Uterus (tissue), 4 donors: ENCODE data around the gene ELAVL3. TPM values are rescaled to one million over a fixed set of nuclear protein-coding genes. Genes with fewer than 3 reads are reported as not detected.

Experiments used
- DNase-seq, 2 donors: peaks; one replicate each; pipeline ENCODE4 v3.0.0-alpha.2; 2019 to 2020
- H3K27ac ChIP-seq, 2 donors: fragments of 200-600 bp; sonication (generic); 1 replicate in 1 of 2; 2 replicates in 1 of 2; pipeline ENCODE4 v1.5.1; 2016 to 2018
- H3K27me3 ChIP-seq, 2 donors: fragments of 200-600 bp; sonication (generic); one replicate each; pipeline ENCODE4 v1.5.1; 2018 to 2019; ENCODE audit warnings: control low read depth in 1 of 2
- H3K36me3 ChIP-seq, 2 donors: fragments of 200-600 bp; sonication (generic); one replicate each; pipeline ENCODE4 v1.5.1; 2019; ENCODE audit warnings: control low read depth in 1 of 2
- H3K4me1 ChIP-seq, 2 donors: fragments of 200-600 bp; sonication (generic); one replicate each; pipeline ENCODE4 v1.5.1; 2018 to 2019; ENCODE audit warnings: control low read depth in 1 of 2
- H3K4me3 ChIP-seq, 2 donors: fragments of 200-600 bp; sonication (generic); 1 replicate in 1 of 2; 2 replicates in 1 of 2; pipeline ENCODE4 v1.5.1; 2018 to 2019; ENCODE audit warnings: mild to moderate bottlenecking in 1 of 2
- H3K9me3 ChIP-seq, 2 donors: fragments of 200-600 bp; sonication (generic); one replicate each; pipeline ENCODE4 v1.5.1; 2019; ENCODE audit warnings: control low read depth in 1 of 2
- POLR2A ChIP-seq, 2 donors: fragments of 450-650 bp; IDR thresholded peaks; one replicate each; pipeline ENCODE4 v1.6.1; 2016; ENCODE audit warnings: antibody characterized with exemption in 2 of 2, mild to moderate bottlenecking in 1 of 2, moderate library complexity in 1 of 2
- intact Hi-C: fragments of 100-400 bp; cut with DNase I; formaldehyde crosslinking; loops from one replicate; pipeline ENCODE4 v1.15.1; 2023; ENCODE audit warnings: low total_unique reads
- microRNA-seq: library from miRNA; unstranded; fragments of <30 nt; microRNA quantifications from one replicate; pipeline ENCODE4, GENCODE V29; 2016; ENCODE audit warnings: borderline microRNAs expressed, borderline replicate concordance
- small RNA-seq: library from RNA; depleted of rRNA; stranded (forward); fragments of <200 nt; gene quantifications from one replicate; pipeline ENCODE3, GENCODE V24; 2016
- total RNA-seq, 4 donors: library from RNA; depleted of rRNA in 3 of 4; stranded (reverse); fragments of >200 nt in 3 of 4; gene quantifications; one replicate each; pipeline versions ENCODE4 v1.1.0 to v1.2.4, GENCODE V29; 2014 to 2023
- TF ChIP-seq, protein P1 (sequence below), 4 experiments: fragments of 200-600 bp in 2 of 4; fragments of 450-650 bp in 2 of 4; sonication (generic) in 2 of 4; IDR thresholded peaks; one replicate each; pipeline ENCODE4 v1.5.1; 2016 to 2019; ENCODE audit warnings: antibody characterized with exemption in 4 of 4, mild to moderate bottlenecking in 2 of 4, moderate library complexity in 1 of 4
- donor health status: DM: yes; HTN: yes; CAD: no.

The ELAVL3 gene
- total RNA-seq, 4 donors from 2014 or later = 1.1 TPM; not detected in 3

DNA sequence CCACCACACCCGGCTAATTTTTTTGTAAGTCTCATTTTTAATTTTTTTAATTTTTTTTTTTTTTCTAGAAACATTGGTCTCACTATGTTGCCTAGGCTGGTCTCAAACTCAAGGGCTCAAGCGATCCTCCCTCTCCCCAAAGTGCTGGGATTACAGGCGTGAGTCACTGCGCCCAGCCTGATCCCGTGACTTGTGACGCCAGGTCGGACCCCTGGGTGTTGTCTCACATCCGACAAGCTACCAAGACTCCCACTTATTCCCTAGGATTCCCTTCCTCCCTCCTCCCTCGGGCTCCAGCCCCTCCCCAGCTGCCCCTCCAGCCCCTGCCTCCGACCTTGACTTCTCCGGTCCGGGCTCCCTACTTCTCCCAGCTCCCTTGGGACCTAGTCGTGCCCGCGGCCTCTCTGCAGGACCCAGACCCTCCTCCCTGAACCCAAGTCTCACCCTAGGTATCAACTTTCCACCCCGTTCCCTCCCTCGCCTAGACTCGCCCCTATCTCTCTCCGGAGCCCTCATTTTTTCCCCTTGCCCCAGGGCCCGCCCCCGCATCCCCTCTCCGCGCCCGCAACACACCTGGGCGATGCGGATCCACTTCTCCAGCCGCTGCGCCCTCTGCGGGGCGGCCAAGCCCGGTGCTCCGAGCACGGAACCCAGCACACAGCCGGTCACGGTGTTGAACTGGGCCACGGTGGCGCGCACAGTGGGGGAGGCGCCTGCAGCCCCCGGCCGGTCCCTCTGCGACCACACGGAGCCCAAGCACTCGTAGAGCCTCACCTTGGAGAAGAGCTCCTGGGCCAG is 74.8 kb downstream of the ELAVL3 start:
- H3K4me3 ChIP-seq = no peak overlapping the region
- no peaks in the 10 kb centered on the region for H3K36me3 ChIP-seq
- no peaks in the 10 kb centered on the region for H3K27me3 ChIP-seq
- intact Hi-C loops = no loop called here
- no peak overlapping the region for H3K27ac ChIP-seq
- no peaks in the 10 kb centered on the region for H3K9me3 ChIP-seq
- TF ChIP-seq, protein P1, sequence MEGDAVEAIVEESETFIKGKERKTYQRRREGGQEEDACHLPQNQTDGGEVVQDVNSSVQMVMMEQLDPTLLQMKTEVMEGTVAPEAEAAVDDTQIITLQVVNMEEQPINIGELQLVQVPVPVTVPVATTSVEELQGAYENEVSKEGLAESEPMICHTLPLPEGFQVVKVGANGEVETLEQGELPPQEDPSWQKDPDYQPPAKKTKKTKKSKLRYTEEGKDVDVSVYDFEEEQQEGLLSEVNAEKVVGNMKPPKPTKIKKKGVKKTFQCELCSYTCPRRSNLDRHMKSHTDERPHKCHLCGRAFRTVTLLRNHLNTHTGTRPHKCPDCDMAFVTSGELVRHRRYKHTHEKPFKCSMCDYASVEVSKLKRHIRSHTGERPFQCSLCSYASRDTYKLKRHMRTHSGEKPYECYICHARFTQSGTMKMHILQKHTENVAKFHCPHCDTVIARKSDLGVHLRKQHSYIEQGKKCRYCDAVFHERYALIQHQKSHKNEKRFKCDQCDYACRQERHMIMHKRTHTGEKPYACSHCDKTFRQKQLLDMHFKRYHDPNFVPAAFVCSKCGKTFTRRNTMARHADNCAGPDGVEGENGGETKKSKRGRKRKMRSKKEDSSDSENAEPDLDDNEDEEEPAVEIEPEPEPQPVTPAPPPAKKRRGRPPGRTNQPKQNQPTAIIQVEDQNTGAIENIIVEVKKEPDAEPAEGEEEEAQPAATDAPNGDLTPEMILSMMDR (IDR thresholded peaks at IDR 0.05) = peak; percentile 14 to 41 (median 26)
- TF ChIP-seq POLR2A (IDR thresholded peaks at IDR 0.05) = no peak
- peaks cover 0 to 4% of the 10 kb centered on the region in 2 donors for H3K4me1 ChIP-seq
- DNase-seq = no peak

DNA sequence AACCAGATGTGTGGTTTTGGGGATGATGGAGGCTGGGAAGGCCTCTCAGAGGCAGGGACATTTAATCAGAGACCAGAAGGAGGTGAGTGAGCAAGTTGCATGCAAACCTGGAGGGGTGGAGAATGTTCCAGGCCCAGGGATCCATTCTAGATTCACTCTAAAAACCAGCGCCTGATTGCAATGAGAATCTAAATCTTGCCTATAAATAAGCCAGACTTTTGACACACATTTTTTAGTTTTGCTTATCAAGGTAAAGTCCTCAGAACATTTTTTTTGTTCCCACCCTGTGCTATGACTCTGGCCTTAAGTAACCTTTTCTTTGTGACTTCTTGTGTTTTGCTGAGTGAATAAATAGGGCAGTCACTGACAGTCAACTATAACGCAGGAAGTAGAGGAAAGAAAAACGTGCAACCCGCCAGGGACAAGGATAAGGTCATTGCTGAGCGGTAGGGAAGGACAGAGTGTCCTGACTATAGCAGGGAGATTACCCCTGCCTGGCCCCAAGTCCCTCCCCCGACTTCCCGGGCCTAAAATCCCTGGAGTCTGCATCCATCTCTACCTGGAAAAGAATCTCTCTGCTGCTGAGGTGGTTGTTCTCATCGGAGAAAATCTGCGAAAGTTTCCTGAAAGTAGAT is 76.1 kb downstream of the ELAVL3 start:
- Histone ChIP-seq H3K4me1 (peaks cover 0 to 4% of the 10 kb centered on the region in 2 donors), H3K27me3 (no peaks in the 10 kb centered on the region), H3K9me3 (no peaks in the 10 kb centered on the region), H3K27ac (no peak overlapping the region), H3K36me3 (no peaks in the 10 kb centered on the region), H3K4me3 (no peak overlapping the region)
- no peak for DNase-seq
- intact Hi-C loops = no loop called here
- TF ChIP-seq, protein P1 (IDR thresholded peaks at IDR 0.05) = no peak
- no peak for TF ChIP-seq POLR2A (IDR thresholded peaks at IDR 0.05)

DNA sequence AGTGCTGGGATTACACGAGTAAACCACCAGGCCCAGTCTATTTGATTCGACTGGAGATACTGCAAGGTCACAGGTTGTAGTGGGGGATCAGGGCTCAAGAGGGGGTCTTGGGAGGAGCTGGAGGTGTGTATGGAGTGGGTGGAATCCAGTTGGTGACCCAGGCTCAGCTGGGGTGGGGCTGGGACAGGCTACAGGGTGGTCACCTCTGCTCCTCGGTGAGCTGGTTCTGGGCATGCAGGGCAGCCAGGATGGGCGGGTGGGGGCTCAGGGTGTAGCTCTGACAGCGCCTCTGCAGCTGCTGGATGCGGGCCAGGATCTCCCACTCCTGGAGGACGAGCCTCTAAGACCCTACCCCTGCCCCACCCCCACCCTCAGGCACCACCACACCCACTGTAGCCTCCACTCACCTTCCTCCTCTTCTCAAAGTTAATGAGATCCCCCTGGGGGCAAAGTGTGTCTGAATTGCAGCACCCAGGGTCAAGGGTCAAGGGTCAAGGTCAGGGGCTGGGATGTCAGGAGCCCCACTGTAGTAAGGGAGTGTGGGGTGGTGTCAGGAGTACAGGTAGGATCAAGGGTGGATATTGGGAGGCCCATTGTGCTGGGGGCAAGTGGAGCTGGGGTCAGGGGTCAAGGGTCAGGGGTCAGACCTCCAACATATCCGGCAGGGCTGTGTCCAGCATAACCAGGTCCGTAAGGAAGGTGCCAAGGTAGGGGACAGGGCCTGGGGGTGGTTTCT is 78.9 kb downstream of the ELAVL3 start:
- intact Hi-C loops = no loop called here
- no peaks in the 10 kb centered on the region for H3K27me3 ChIP-seq
- peaks cover 0 to 4% of the 10 kb centered on the region in 2 donors for H3K4me1 ChIP-seq
- no peaks in the 10 kb centered on the region for H3K9me3 ChIP-seq
- H3K27ac ChIP-seq = no peak overlapping the region
- no peaks in the 10 kb centered on the region for H3K36me3 ChIP-seq
- TF ChIP-seq, protein P1 (IDR thresholded peaks at IDR 0.05) = no peak
- TF ChIP-seq POLR2A (IDR thresholded peaks at IDR 0.05) = no peak
- H3K4me3 ChIP-seq = no peak overlapping the region
- no peak for DNase-seq

Small RNA genes lying within 50 kb of the gene (microRNA-seq; reads per million reads assigned to microRNA genes)
- gene MIR7974 = not detected

Small RNA genes lying within 50 kb of the gene (small RNA-seq; reads per million reads assigned to genes)
- gene MIR7974 (not detected), gene RF00019 (not detected), gene RN7SL833P (not detected)

Other genes starting within 250 kb of the ELAVL3 start
- gene ANGPTL8, start 241.4 kb downstream of the ELAVL3 start, total RNA-seq = 1 to 10 TPM in 1 of 4 donors, not detected in 3; 3.0 TPM
- 10 to 100 TPM; 13.5 to 89.4 (median 38.6) TPM for gene DOCK6, start 218.5 kb downstream of the ELAVL3 start, total RNA-seq
- not detected for gene TSPAN16, start 184.9 kb downstream of the ELAVL3 start, total RNA-seq
- gene RAB3D, start 141.4 kb downstream of the ELAVL3 start, total RNA-seq = 10 to 100 TPM; 14.3 to 61.6 (median 25.7) TPM
- 100 to 1,000 TPM in 1 of 4 donors, 10 to 100 TPM in 3; 41.2 to 117 (median 77.4) TPM for gene TMEM205, start 134.8 kb downstream of the ELAVL3 start, total RNA-seq
- 10 to 100 TPM in 3 of 4 donors, 1 to 10 TPM in 1; 1.2 to 46.2 (median 16.4) TPM for gene CCDC159, start 134.5 kb downstream of the ELAVL3 start, total RNA-seq
- 10 to 100 TPM in 3 of 4 donors, 1 to 10 TPM in 1; 4.1 to 71.7 (median 23.7) TPM for gene PLPPR2, start 125.6 kb downstream of the ELAVL3 start, total RNA-seq
- 1 to 10 TPM in 1 of 4 donors, under 1 TPM in 3; 0.48 to 3.5 (median 0.68) TPM for gene SWSAP1, start 106.4 kb downstream of the ELAVL3 start, total RNA-seq
- gene EPOR, start 96.7 kb downstream of the ELAVL3 start, total RNA-seq = 1 to 10 TPM; 1.8 to 5.9 (median 4.1) TPM
- gene RGL3, start 61.7 kb downstream of the ELAVL3 start, total RNA-seq = 10 to 100 TPM in 3 of 4 donors, 1 to 10 TPM in 1; 1.0 to 19.0 (median 13.2) TPM
- gene ODAD3, start 45.9 kb downstream of the ELAVL3 start, total RNA-seq = 1 to 10 TPM in 1 of 4 donors, under 1 TPM in 1, not detected in 2; 0.48 to 4.4 TPM
- 100 to 1,000 TPM in 3 of 4 donors, 10 to 100 TPM in 1; 65.3 to 228 (median 155) TPM for gene PRKCSH, start 45.4 kb downstream of the ELAVL3 start, total RNA-seq
- gene ZNF653, start 24.8 kb upstream of the ELAVL3 start, total RNA-seq = 10 to 100 TPM in 1 of 4 donors, 1 to 10 TPM in 2, under 1 TPM in 1; 0.88 to 14.8 (median 6.3) TPM
- 100 to 1,000 TPM in 1 of 4 donors, 10 to 100 TPM in 3; 44.6 to 138 (median 58.2) TPM for gene ECSIT, start 48.1 kb upstream of the ELAVL3 start, total RNA-seq
- 1,000 to 10,000 TPM in 1 of 4 donors, 100 to 1,000 TPM in 3; 267 to 1,727 (median 599) TPM for gene CNN1, start 57.8 kb upstream of the ELAVL3 start, total RNA-seq
- gene ELOF1, start 78.2 kb upstream of the ELAVL3 start, total RNA-seq = 10 to 100 TPM; 19.7 to 89.4 (median 38.9) TPM
- 1 to 10 TPM; 2.5 to 7.7 (median 5.8) TPM for gene ACP5, start 96.6 kb upstream of the ELAVL3 start, total RNA-seq
- 10 to 100 TPM; 20.6 to 70.6 (median 36.0) TPM for gene ZNF627, start 116.4 kb upstream of the ELAVL3 start, total RNA-seq